Heart left ventricle (tissue), 13 donors: ENCODE results near the gene C3orf22.

Source experiments
- POLR2A ChIP-seq, 2 donors: fragments of 450-650 bp; IDR thresholded peaks; one replicate each; pipeline ENCODE4 v1.6.1; 2017; ENCODE audit warnings: antibody characterized with exemption in 2 of 2, mild to moderate bottlenecking in 2 of 2, moderate library complexity in 2 of 2
- TF ChIP-seq, protein P1 (sequence below), 12 donors: fragments of 200-600 bp; sonication (generic) in 4 of 12; IDR thresholded peaks; one replicate each; pipeline versions ENCODE4 v1.5.0 to v1.8.0; 2018 to 2022; ENCODE audit warnings: antibody characterized with exemption in 12 of 12, mild to moderate bottlenecking in 5 of 12
- donor health status: ischemic (EF 13 %, LVEDD 7.1; RV severe dilation, severe dysfunction).
- donor health status: DM: no; HTN: yes; CAD: no.
- donor health status: DM: no; HTN: no; CAD: no.
- donor health status: ischemic (EF 25% LVEDD 6.9; RV normal size, moderate dysfunction).
- donor health status: ischemic (EF 25% LVEDD 5.7; RV mildly dilated, moderate dysfunction).
- donor health status: ischemic (EF 35%, LVEDD 5.7; RV mildly dilated, moderate dysfunction).
- donor health status: nonischemic (EF 11% LVEDD 7.7; RV severe dilation, severe dysfunction).
- donor health status: DM: yes; HTN: yes; CAD: no.
- donor health status: PGD.
- donor health status: ischemic (EF 29% LVEDD 5.4; RV normal size, mild dysfunction).
- donor health status: nonischemic (EF 23%, LVEDD 6.1; RV moderate dilation, normal function).

DNA sequence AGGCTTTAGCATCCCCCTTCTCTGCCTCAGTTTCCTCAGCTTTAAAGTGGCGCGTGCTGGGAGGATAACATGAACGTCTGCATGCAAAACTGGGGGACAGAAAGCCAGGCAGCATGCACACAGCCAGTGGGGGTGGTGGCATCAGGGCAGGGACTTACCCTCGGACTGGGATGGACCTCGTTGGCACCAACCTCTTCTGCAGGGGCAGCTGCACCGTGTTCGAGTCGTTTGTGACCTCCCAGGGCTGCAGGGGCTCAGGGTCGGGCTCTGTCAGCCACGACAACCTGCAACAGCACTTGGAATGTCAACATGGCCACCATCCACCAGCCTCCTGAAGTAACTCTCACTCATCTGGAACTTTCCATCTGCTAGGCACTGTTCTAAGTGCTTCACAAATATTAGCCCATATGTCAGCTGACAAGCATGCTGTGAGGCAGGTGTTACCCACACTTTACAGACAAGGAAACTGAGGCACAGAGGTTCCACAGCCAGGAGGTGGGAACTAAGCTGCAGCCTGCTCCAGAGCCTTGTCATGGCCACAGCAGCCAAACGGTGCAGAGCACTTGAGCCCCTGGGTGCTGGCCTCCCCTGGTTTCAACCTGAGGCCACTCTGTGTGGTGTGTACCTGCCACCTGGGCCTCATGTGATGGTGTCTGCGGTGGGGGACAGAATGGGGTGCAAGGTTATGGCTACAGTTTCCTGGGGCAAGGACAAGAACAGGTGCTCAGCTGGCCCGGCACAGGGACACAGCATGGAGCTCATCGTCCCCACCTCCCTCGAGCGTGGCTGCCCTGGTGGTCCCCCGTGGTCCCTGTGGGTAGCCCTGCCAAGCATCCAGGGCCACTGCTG, 6.7 kb downstream of the C3orf22 start:
- TF ChIP-seq, protein P1, sequence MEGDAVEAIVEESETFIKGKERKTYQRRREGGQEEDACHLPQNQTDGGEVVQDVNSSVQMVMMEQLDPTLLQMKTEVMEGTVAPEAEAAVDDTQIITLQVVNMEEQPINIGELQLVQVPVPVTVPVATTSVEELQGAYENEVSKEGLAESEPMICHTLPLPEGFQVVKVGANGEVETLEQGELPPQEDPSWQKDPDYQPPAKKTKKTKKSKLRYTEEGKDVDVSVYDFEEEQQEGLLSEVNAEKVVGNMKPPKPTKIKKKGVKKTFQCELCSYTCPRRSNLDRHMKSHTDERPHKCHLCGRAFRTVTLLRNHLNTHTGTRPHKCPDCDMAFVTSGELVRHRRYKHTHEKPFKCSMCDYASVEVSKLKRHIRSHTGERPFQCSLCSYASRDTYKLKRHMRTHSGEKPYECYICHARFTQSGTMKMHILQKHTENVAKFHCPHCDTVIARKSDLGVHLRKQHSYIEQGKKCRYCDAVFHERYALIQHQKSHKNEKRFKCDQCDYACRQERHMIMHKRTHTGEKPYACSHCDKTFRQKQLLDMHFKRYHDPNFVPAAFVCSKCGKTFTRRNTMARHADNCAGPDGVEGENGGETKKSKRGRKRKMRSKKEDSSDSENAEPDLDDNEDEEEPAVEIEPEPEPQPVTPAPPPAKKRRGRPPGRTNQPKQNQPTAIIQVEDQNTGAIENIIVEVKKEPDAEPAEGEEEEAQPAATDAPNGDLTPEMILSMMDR (IDR thresholded peaks at IDR 0.05): no peak
- no peak for TF ChIP-seq POLR2A (IDR thresholded peaks at IDR 0.05)
